Peyer's patch (tissue), 4 donors: ENCODE results near the gene TOP2B. TPM values are rescaled to one million over a fixed set of nuclear protein-coding genes. Genes with fewer than 3 reads are reported as not detected.

ENCODE experiments used
- DNase-seq, 3 donors: peaks; one replicate each; pipeline ENCODE4 v3.0.0-alpha.2; 2017 to 2019
- H3K27ac ChIP-seq, 4 donors: fragments of 200-600 bp; sonication (generic); one replicate each; pipeline ENCODE4 v1.5.1; 2016 to 2019
- H3K27me3 ChIP-seq, 2 donors: fragments of 200-600 bp; sonication (generic); one replicate each; pipeline ENCODE4 v1.5.1; 2019
- H3K36me3 ChIP-seq, 3 donors: fragments of 200-600 bp; sonication (generic); one replicate each; pipeline ENCODE4 v1.5.1; 2016 to 2019
- H3K4me1 ChIP-seq, 4 donors: fragments of 200-600 bp; sonication (generic); one replicate each; pipeline ENCODE4 v1.5.1; 2016 to 2019
- H3K4me3 ChIP-seq, 4 donors: fragments of 200-600 bp; sonication (generic); 1 replicate in 3 of 4; 2 replicates in 1 of 4; pipeline ENCODE4 v1.5.1; 2016 to 2019; ENCODE audit warnings: mild to moderate bottlenecking in 1 of 4
- H3K9me3 ChIP-seq, 4 donors: fragments of 200-600 bp; sonication (generic); one replicate each; pipeline ENCODE4 v1.5.1; 2016 to 2019; ENCODE audit warnings: mild to moderate bottlenecking in 1 of 4
- CTCF ChIP-seq, 6 experiments: fragments of 450-650 bp in 4 of 6; fragments of 200-600 bp in 2 of 6; sonication (generic) in 1 of 6; IDR thresholded peaks; one replicate each; pipeline ENCODE4 v1.5.1; 2017 to 2019; ENCODE audit warnings: antibody characterized with exemption in 6 of 6, mild to moderate bottlenecking in 3 of 6, moderate library complexity in 1 of 6
- POLR2A ChIP-seq, 2 donors: fragments of 450-650 bp; IDR thresholded peaks; one replicate each; pipeline ENCODE4 v1.5.1; 2017; ENCODE audit warnings: antibody characterized with exemption in 2 of 2, mild to moderate bottlenecking in 2 of 2, moderate library complexity in 2 of 2
- total RNA-seq, 4 donors: library from RNA; depleted of rRNA; stranded (reverse); fragments of >200 nt; gene quantifications; one replicate each; pipeline ENCODE4 v1.1.0, GENCODE V29; 2016

The TOP2B gene
- total RNA-seq, 4 donors from 2014 or later = 70.4 to 198 (median 73.8) TPM

- H3K4me1 ChIP-seq = peaks cover 0 to 6% (median 0%) of the 10 kb centered on the region in 4 donors
- H3K27ac ChIP-seq = no peak overlapping the region
- no peaks in the 10 kb centered on the region for H3K36me3 ChIP-seq
- TF ChIP-seq POLR2A (IDR thresholded peaks at IDR 0.05) (no peak), CTCF (IDR thresholded peaks at IDR 0.05) (no peak)
- H3K27me3 ChIP-seq = no peaks in the 10 kb centered on the region
- no peak for DNase-seq
- no peak overlapping the region for H3K4me3 ChIP-seq
- H3K9me3 ChIP-seq = no peaks in the 10 kb centered on the region
Observed at GRCh38 chr3:25572919-25573385, 91.8 kb downstream of the TOP2B start.

- Histone ChIP-seq H3K27ac (no peak overlapping the region), H3K4me3 (no peak overlapping the region), H3K36me3 (no peaks in the 10 kb centered on the region), H3K4me1 (peaks cover 0 to 6% (median 0%) of the 10 kb centered on the region in 4 donors), H3K9me3 (no peaks in the 10 kb centered on the region), H3K27me3 (no peaks in the 10 kb centered on the region)
- DNase-seq = no peak
- no peak for TF ChIP-seq CTCF (IDR thresholded peaks at IDR 0.05)
- no peak for TF ChIP-seq POLR2A (IDR thresholded peaks at IDR 0.05)
Observed at GRCh38 chr3:25572336-25572735, 92.4 kb downstream of the TOP2B start.

GRCh38 chr3:25571285-25571684 lies 93.4 kb downstream of the TOP2B start:
- Histone ChIP-seq H3K9me3 (no peaks in the 10 kb centered on the region), H3K4me3 (no peak overlapping the region)
- no peak for TF ChIP-seq POLR2A (IDR thresholded peaks at IDR 0.05)
- TF ChIP-seq CTCF (IDR thresholded peaks at IDR 0.05) = no peak

GRCh38 chr3:25568525-25569078 lies 96.1 kb downstream of the TOP2B start:
- Histone ChIP-seq H3K36me3 (no peaks in the 10 kb centered on the region), H3K27me3 (no peaks in the 10 kb centered on the region), H3K4me3 (no peak overlapping the region), H3K9me3 (no peaks in the 10 kb centered on the region), H3K27ac (no peak overlapping the region), H3K4me1 (peaks cover 0 to 6% (median 0%) of the 10 kb centered on the region in 4 donors)
- DNase-seq = no peak
- TF ChIP-seq POLR2A (IDR thresholded peaks at IDR 0.05) (no peak), CTCF (IDR thresholded peaks at IDR 0.05) (no peak)

More at GRCh38 chr3:25571285-25571684, 93.4 kb downstream of the TOP2B start:
- no peak for DNase-seq
- Histone ChIP-seq H3K27me3 (no peaks in the 10 kb centered on the region), H3K36me3 (no peaks in the 10 kb centered on the region), H3K27ac (no peak overlapping the region), H3K4me1 (peaks cover 0 to 6% (median 0%) of the 10 kb centered on the region in 4 donors)

GRCh38 chr3:25567806-25568524 lies 96.7 kb downstream of the TOP2B start:
- H3K36me3 ChIP-seq = no peaks in the 10 kb centered on the region
- H3K4me3 ChIP-seq = no peak overlapping the region
- TF ChIP-seq POLR2A (IDR thresholded peaks at IDR 0.05) (no peak), CTCF (IDR thresholded peaks at IDR 0.05) (no peak)
- H3K4me1 ChIP-seq = peaks cover 0 to under 1% (median 0%) of the 10 kb centered on the region in 4 donors
- DNase-seq = no peak
- no peak overlapping the region for H3K27ac ChIP-seq
- no peaks in the 10 kb centered on the region for H3K9me3 ChIP-seq
- H3K27me3 ChIP-seq = no peaks in the 10 kb centered on the region
